Neural cell (in vitro differentiated cells): ENCODE results near the gene MRPL23. TPM values are rescaled to one million over a fixed set of nuclear protein-coding genes. Genes with fewer than 3 reads are reported as not detected.

ENCODE experiments used
- H2AFZ ChIP-seq: fragments of 200-600, 300-800 bp; sonication (generic), shearing (Covaris generic); 2 replicates; pipeline ENCODE4 v1.6.0; 2014; ENCODE audit warnings: low read depth, mild to moderate bottlenecking, antibody characterized with exemption, low read length, moderate library complexity
- H3F3A ChIP-seq: fragments of 200-600 bp; shearing (Covaris generic); 2 replicates; pipeline ENCODE4 v1.6.1; 2016; ENCODE audit warnings: mild to moderate bottlenecking, moderate library complexity, mixed read lengths, antibody characterized with exemption, low read length; ENCODE audit not compliant: insufficient read depth, poor library complexity, severe bottlenecking
- H3K27ac ChIP-seq: fragments of 200-600, 300-800 bp; sonication (generic), shearing (Covaris generic); 2 replicates; pipeline ENCODE4 v1.5.1; 2014; ENCODE audit warnings: mild to moderate bottlenecking, low read length, moderate library complexity
- H3K27me3 ChIP-seq: fragments of 300-800, 200-600 bp; sonication (generic), shearing (Covaris generic); 2 replicates; pipeline ENCODE4 v1.6.0; 2014; ENCODE audit warnings: mild to moderate bottlenecking, low read depth, low read length, moderate library complexity; ENCODE audit not compliant: insufficient read depth
- H3K36me3 ChIP-seq: fragments of 300-800, 200-600 bp; sonication (generic), shearing (Covaris generic); 2 replicates; pipeline ENCODE4 v1.5.1; 2014; ENCODE audit warnings: mild to moderate bottlenecking, antibody characterized with exemption, low read length, moderate library complexity; ENCODE audit not compliant: insufficient read depth
- H3K4me2 ChIP-seq: fragments of 300-800, 200-600 bp; sonication (generic), shearing (Covaris generic); 2 replicates; pipeline ENCODE4 v1.6.0; 2014; ENCODE audit warnings: mild to moderate bottlenecking, low read length
- H3K4me3 ChIP-seq: fragments of 300-800, 200-600 bp; sonication (generic), shearing (Covaris generic); 2 replicates; pipeline ENCODE4 v1.5.1; 2014; ENCODE audit warnings: mild to moderate bottlenecking, low read length, moderate library complexity
- H3K79me2 ChIP-seq: fragments of 200-600 bp; shearing (Covaris generic); replicated peaks from 2 replicates; pipeline ENCODE4 v1.6.0; 2014; ENCODE audit warnings: mild to moderate bottlenecking, low read length, moderate library complexity; ENCODE audit not compliant: insufficient read depth
- H3K9ac ChIP-seq: fragments of 300-800, 200-600 bp; sonication (generic), shearing (Covaris generic); 2 replicates; pipeline ENCODE4 v1.6.1; 2016; ENCODE audit warnings: mild to moderate bottlenecking, low read length, mixed read lengths
- H3K9me2 ChIP-seq: fragments of 200-600 bp; shearing (Covaris generic); 2 replicates; pipeline ENCODE4 v1.6.1; 2016; ENCODE audit warnings: mild to moderate bottlenecking, low read length, mixed read lengths; ENCODE audit not compliant: insufficient read depth
- H3K9me3 ChIP-seq: fragments of 200-600, 300-800 bp; sonication (generic), shearing (Covaris generic); 2 replicates; pipeline ENCODE4 v1.6.1; 2016; ENCODE audit warnings: mild to moderate bottlenecking, mixed run types, low read length, moderate library complexity, mixed read lengths
- H4K20me1 ChIP-seq: fragments of 200-600 bp; shearing (Covaris generic); 2 replicates; pipeline ENCODE4 v1.6.1; 2016; ENCODE audit warnings: mild to moderate bottlenecking, mixed run types; ENCODE audit not compliant: insufficient read depth
- CTCF ChIP-seq: fragments of 450-650 bp; IDR thresholded peaks from 2 replicates; pipeline ENCODE4 v1.5.1; 2014; ENCODE audit warnings: antibody characterized with exemption, mild to moderate bottlenecking, moderate library complexity; ENCODE audit not compliant: poor library complexity, severe bottlenecking
- EP300 ChIP-seq: fragments of 450-650 bp; conservative IDR thresholded peaks from 2 replicates; pipeline ENCODE4 v1.6.1; 2014; ENCODE audit warnings: antibody characterized with exemption, mild to moderate bottlenecking, moderate library complexity; ENCODE audit not compliant: poor library complexity, severe bottlenecking
- EZH2 ChIP-seq: fragments of 200-600, 300-800 bp; shearing (Covaris generic), sonication (generic); IDR thresholded peaks from 2 replicates; pipeline ENCODE4 v1.6.1; 2014; ENCODE audit warnings: antibody characterized with exemption, low read length, borderline replicate concordance, mild to moderate bottlenecking; ENCODE audit not compliant: insufficient read depth, poor library complexity, severe bottlenecking
- MXI1 ChIP-seq: fragments of 450-650 bp; conservative IDR thresholded peaks from 2 replicates; pipeline ENCODE4 v1.6.1; 2014; ENCODE audit warnings: antibody characterized with exemption, mild to moderate bottlenecking; ENCODE audit not compliant: poor library complexity, severe bottlenecking
- POLR2AphosphoS5 ChIP-seq: IDR thresholded peaks from 2 replicates; pipeline ENCODE4 v1.6.1; 2012
- RAD21 ChIP-seq: fragments of 450-650 bp; conservative IDR thresholded peaks from 2 replicates; pipeline ENCODE4 v1.6.1; 2014; ENCODE audit warnings: antibody characterized with exemption, mild to moderate bottlenecking, moderate library complexity
- TAF1 ChIP-seq: IDR thresholded peaks from 2 replicates; pipeline ENCODE4 v1.6.1; 2012; ENCODE audit warnings: low read depth
- polyA plus RNA-seq: library from polyadenylated mRNA; depleted of rRNA; stranded (reverse); fragments of >200 nt; gene quantifications from 2 replicates; pipeline ENCODE4 v1.2.3, GENCODE V29; 2014
- TF ChIP-seq, protein P1 (sequence below): IDR thresholded peaks from 2 replicates; pipeline ENCODE4 v1.6.1; 2012; ENCODE audit warnings: borderline replicate concordance

MRPL23 gene
- polyA plus RNA-seq, 1 donor from 2014 or later = 154 TPM

DNA sequence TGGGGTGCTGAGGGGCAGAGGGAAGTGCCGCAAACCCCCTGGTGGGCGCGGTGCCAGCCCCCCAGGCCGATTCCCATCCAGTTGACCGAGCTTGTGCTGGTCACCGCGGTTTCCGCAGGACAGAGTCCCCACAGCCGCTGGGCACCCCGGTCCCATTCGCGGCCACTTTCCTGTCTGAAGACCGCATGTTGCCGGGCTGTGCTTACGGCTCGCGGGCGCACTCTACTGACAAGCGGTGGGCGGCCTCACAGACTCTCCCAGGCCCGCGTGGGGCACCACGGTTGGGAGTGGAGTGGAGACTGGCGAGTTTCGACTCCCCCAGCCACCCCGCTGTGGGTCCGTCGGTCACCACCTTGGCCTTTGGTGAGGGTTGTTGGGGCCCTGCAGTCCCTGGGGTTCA lies 51.2 kb downstream of the MRPL23 start:
- Histone ChIP-seq H3K79me2 (no peaks in the 10 kb centered on the region), H3K36me3 (no peaks in the 10 kb centered on the region), H3F3A (no peaks in the 10 kb centered on the region), H3K9me2 (no peaks in the 10 kb centered on the region), H3K27me3 (no peaks in the 10 kb centered on the region), H3K4me2 (no peak overlapping the region), H3K9me3 (no peaks in the 10 kb centered on the region), H2AFZ (no peak overlapping the region), H4K20me1 (no peaks in the 10 kb centered on the region), H3K9ac (no peak overlapping the region), H3K27ac (no peak overlapping the region), H3K4me3 (no peak overlapping the region)
- TF ChIP-seq MXI1 = no peak
- no peak for TF ChIP-seq EP300
- TF ChIP-seq TAF1 = no peak
- TF ChIP-seq RAD21 = no peak
- TF ChIP-seq POLR2AphosphoS5 = no peak

DNA sequence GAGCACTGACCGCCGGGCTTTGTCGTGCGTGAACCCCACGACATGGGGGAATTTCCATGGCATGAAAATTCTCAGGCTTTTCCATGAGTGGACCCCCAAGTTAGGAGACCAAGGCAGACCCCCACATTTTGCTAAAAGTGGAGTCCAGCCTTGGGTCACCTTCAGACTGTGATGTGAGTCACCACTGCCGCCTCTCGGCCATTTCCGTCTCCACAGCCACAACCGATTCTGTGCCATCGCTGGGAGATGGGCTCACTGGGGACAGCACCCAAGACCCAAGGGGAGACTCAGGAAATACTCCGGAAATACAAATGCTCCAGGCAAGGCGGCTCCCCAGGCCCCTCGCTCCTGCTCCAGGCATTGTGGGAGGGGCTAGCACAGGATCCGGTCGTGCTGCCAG lies 51.7 kb downstream of the MRPL23 start:
- no peak overlapping the region for H3K27ac ChIP-seq
- H3K9me3 ChIP-seq = no peaks in the 10 kb centered on the region
- H3K4me3 ChIP-seq = no peak overlapping the region
- H3K4me2 ChIP-seq = no peak overlapping the region
- no peaks in the 10 kb centered on the region for H3K36me3 ChIP-seq
- H4K20me1 ChIP-seq = no peaks in the 10 kb centered on the region
- no peaks in the 10 kb centered on the region for H3F3A ChIP-seq
- no peak overlapping the region for H2AFZ ChIP-seq
- no peaks in the 10 kb centered on the region for H3K79me2 ChIP-seq
- H3K9me2 ChIP-seq = no peaks in the 10 kb centered on the region
- H3K9ac ChIP-seq = no peak overlapping the region
- H3K27me3 ChIP-seq = no peaks in the 10 kb centered on the region
- TF ChIP-seq POLR2AphosphoS5 (no peak), TAF1 (no peak), CTCF (no peak), MXI1 (no peak), EP300 (no peak)

GRCh38 chr11:2002042-2002776 lies 55.1 kb downstream of the MRPL23 start:
- no peak overlapping the region for H3K4me3 ChIP-seq
- no peaks in the 10 kb centered on the region for H3K79me2 ChIP-seq
- TF ChIP-seq RAD21 = no peak
- no peaks in the 10 kb centered on the region for H4K20me1 ChIP-seq
- no peak overlapping the region for H3K4me2 ChIP-seq
- no peaks in the 10 kb centered on the region for H3K9me2 ChIP-seq
- no peak overlapping the region for H3K9ac ChIP-seq
- no peaks in the 10 kb centered on the region for H3K36me3 ChIP-seq
- H3K9me3 ChIP-seq = no peaks in the 10 kb centered on the region
- no peak overlapping the region for H3K27ac ChIP-seq
- H3K27me3 ChIP-seq = no peaks in the 10 kb centered on the region
- no peak overlapping the region for H2AFZ ChIP-seq
- H3F3A ChIP-seq = no peaks in the 10 kb centered on the region

GRCh38 chr11:2002807-2003206 lies 55.7 kb downstream of the MRPL23 start:
- Histone ChIP-seq H3K36me3 (no peaks in the 10 kb centered on the region), H3K79me2 (no peaks in the 10 kb centered on the region), H3F3A (no peaks in the 10 kb centered on the region), H3K27ac (no peak overlapping the region), H3K9me2 (no peaks in the 10 kb centered on the region), H3K9ac (no peak overlapping the region), H3K4me3 (no peak overlapping the region), H4K20me1 (no peaks in the 10 kb centered on the region), H3K27me3 (no peaks in the 10 kb centered on the region), H3K4me2 (no peak overlapping the region), H3K9me3 (no peaks in the 10 kb centered on the region), H2AFZ (no peak overlapping the region)
- TF ChIP-seq EP300 (no peak), MXI1 (no peak), EZH2 (no peak), RAD21 (no peak)
- TF ChIP-seq, protein P1, sequence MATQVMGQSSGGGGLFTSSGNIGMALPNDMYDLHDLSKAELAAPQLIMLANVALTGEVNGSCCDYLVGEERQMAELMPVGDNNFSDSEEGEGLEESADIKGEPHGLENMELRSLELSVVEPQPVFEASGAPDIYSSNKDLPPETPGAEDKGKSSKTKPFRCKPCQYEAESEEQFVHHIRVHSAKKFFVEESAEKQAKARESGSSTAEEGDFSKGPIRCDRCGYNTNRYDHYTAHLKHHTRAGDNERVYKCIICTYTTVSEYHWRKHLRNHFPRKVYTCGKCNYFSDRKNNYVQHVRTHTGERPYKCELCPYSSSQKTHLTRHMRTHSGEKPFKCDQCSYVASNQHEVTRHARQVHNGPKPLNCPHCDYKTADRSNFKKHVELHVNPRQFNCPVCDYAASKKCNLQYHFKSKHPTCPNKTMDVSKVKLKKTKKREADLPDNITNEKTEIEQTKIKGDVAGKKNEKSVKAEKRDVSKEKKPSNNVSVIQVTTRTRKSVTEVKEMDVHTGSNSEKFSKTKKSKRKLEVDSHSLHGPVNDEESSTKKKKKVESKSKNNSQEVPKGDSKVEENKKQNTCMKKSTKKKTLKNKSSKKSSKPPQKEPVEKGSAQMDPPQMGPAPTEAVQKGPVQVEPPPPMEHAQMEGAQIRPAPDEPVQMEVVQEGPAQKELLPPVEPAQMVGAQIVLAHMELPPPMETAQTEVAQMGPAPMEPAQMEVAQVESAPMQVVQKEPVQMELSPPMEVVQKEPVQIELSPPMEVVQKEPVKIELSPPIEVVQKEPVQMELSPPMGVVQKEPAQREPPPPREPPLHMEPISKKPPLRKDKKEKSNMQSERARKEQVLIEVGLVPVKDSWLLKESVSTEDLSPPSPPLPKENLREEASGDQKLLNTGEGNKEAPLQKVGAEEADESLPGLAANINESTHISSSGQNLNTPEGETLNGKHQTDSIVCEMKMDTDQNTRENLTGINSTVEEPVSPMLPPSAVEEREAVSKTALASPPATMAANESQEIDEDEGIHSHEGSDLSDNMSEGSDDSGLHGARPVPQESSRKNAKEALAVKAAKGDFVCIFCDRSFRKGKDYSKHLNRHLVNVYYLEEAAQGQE = no peak
